HG02870 (cell line): Measurements from ENCODE around the gene RGPD3.

ENCODE experiments used
- ATAC-seq: cut with Tn5 transposase; IDR thresholded peaks from one replicate; pipeline ENCODE4 v1.9.1; 2021; ENCODE audit warnings: mild to moderate bottlenecking, moderate library complexity; ENCODE audit not compliant: unreplicated experiment

The RGPD3 gene

GRCh38 chr2:106344302-106344701, 123.9 kb downstream of the RGPD3 start:
- ATAC-seq = no peak

GRCh38 chr2:106343274-106343673, 124.9 kb downstream of the RGPD3 start:
- no peak for ATAC-seq

- ATAC-seq = no peak
Observed at GRCh38 chr2:106342831-106343251, 125.4 kb downstream of the RGPD3 start.

GRCh38 chr2:106341666-106342065, 126.5 kb downstream of the RGPD3 start:
- ATAC-seq = no peak
